HFF-Myc (cell line): Measurements from ENCODE around the gene NKAIN1.

Experiments used
- DNase-seq: peaks from one replicate; pipeline ENCODE4 v3.0.0-alpha.2; 2011; ENCODE audit warnings: low read depth; ENCODE audit errors: extremely low read depth
- H3K4me3 ChIP-seq: replicated peaks from 2 replicates; pipeline ENCODE4 v1.5.1; 2011; ENCODE audit warnings: low read depth, mild to moderate bottlenecking, control low read depth, low read length
- TF ChIP-seq, protein P1 (sequence below): IDR thresholded peaks from 2 replicates; pipeline ENCODE4 v1.5.1; 2012; ENCODE audit warnings: mild to moderate bottlenecking, low read depth, low read length, control low read depth; ENCODE audit errors: missing control alignments

NKAIN1 gene

DNA sequence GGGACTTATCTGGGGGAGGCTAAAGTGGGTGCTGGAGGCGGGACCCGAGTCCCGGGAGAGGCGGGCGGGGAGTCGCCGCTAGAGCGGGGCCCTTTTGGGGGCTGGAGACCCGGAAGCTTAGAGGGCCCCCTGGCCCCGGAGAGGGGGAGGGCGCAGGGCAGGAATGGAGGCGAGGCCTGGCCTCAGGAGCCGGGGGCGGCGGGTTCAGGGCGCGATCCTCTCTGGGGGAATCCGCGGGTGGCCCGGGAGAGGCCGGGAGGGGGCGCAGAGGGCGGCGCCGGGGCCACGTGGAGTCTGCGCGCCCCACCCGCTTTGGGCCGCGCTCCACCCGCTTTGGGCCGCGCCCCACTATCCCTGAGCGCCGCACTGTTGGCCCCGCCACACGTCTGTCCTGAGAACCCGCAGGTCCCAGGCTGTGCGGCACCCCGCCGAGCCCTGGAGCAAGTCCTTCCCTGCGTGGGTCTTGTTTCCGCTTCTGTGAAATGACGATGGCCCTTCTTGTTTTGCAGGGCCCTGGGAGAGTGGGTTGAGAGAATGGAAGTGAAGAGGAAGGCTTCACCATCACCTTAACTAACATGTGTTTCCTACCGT lies 84.4 kb downstream of the NKAIN1 start:
- DNase-seq, result no peak
- H3K4me3 ChIP-seq, result peak overlapping the region; percentile 46
- TF ChIP-seq, protein P1, sequence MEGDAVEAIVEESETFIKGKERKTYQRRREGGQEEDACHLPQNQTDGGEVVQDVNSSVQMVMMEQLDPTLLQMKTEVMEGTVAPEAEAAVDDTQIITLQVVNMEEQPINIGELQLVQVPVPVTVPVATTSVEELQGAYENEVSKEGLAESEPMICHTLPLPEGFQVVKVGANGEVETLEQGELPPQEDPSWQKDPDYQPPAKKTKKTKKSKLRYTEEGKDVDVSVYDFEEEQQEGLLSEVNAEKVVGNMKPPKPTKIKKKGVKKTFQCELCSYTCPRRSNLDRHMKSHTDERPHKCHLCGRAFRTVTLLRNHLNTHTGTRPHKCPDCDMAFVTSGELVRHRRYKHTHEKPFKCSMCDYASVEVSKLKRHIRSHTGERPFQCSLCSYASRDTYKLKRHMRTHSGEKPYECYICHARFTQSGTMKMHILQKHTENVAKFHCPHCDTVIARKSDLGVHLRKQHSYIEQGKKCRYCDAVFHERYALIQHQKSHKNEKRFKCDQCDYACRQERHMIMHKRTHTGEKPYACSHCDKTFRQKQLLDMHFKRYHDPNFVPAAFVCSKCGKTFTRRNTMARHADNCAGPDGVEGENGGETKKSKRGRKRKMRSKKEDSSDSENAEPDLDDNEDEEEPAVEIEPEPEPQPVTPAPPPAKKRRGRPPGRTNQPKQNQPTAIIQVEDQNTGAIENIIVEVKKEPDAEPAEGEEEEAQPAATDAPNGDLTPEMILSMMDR, result peak; percentile 21

DNA sequence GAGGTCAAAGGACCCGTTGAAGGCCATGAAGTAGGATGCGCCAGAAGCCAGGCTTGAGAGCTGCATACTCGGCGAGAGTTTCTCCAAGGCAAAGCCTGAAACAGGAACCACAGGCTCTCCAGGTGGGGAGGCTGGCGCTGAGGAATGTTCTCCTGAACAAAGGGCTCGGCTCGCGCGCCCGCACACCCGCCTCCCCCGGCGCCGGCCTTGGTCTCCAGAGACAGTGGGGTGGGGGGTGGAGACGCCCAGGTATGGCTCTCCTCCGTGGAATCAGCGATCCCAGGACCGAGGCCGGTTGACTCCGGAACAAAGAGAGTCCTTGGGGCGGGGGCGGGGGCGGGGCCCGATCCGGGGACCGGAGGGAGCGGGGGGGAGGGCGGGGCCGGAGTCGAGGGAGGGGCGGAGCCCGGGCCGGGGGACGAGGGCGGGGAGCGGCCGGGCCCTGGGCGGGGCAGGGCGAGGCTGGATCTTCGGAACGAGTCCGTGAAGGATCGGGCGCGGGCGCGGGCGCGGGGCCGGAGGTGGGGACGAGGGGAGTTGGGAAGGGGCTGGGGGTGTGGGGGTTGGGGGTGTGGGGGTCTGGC lies 85.0 kb downstream of the NKAIN1 start:
- TF ChIP-seq, protein P1, result no peak
- no peak for DNase-seq
- peak overlapping the region; percentile 46 for H3K4me3 ChIP-seq

DNA sequence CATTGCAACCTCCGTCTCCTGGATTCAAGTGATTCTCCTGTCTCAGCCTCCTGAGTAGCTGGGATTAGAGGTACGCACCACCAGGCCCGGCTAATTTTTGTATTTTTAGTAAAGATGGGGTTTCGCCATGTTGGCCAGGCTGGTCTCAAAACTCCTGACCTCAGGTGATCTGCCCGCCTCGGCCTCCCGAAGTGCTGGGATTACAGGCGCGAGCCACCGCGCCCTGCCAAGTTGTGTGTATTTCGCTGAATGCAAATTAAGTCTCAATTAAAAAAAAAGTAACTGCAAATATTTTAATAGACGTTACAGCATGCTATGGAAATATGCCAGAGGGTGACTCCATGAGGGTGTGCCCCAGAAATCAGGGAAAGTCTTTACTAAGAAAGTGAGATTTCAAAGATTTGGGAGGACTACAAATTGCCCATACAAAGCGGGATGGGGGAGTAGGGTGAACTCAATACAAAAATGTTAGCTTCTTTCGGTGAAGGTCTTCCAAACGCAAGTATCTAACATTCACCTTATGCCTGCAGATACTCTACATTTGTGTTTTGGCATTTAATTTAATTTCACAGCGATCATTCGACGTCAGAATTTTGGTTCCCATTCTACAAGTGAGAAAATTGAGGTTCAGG lies 85.6 kb downstream of the NKAIN1 start:
- TF ChIP-seq, protein P1, result no peak
- no peak for DNase-seq
- H3K4me3 ChIP-seq, result peak overlapping the region; percentile 45

DNA sequence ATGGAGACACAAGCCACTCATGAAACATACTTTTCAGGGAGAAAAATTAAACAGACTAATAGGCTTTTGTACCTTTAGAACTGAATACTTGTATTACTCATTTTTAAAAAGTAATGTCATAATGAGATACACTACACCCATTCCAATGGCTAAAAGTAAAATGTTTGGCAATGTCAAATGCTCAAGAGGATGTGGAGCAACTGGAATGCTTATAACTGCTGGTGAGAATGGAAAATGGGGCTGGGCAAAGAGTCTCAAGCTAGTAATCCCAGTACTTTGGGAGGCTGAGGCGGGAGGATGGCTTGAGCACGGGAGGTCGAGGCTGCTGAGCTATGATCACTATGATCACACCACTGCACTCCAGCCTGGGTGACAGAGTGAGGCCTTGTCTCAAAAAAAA lies 86.3 kb downstream of the NKAIN1 start:
- no peak for DNase-seq
- H3K4me3 ChIP-seq, result no peak overlapping the region
- TF ChIP-seq, protein P1, result no peak

DNA sequence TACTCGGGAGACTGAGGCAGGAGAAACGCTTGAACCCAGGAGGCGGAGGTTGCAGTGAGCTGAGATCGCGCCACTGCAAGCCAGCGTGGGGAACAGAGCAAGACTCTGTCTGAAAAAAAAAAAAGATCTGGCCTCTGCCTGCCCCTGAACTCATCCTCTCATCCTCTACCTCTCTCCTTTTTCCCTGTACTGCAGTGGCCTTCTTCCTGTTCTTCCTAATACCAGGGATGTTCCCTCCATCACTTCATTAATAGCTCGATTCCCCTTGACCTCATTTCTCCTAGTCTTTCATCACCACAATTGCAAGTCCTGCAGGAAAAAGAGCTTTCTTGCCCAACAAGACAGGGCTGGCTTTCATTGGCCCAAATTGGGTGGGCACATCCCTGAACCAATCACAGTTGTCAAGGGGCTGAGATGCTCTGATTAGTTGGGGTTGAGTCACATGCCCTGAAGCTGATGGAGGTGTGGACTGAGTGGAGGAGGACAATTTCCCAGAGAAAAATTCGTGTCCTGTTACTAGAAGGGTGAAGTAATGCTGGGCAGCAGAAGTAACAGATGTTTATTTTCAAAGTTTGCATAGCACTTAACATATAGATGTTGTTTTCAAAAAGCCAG lies 87.4 kb downstream of the NKAIN1 start:
- peak; percentile 83 for DNase-seq
- TF ChIP-seq, protein P1, result no peak
- H3K4me3 ChIP-seq, result no peak overlapping the region

DNA sequence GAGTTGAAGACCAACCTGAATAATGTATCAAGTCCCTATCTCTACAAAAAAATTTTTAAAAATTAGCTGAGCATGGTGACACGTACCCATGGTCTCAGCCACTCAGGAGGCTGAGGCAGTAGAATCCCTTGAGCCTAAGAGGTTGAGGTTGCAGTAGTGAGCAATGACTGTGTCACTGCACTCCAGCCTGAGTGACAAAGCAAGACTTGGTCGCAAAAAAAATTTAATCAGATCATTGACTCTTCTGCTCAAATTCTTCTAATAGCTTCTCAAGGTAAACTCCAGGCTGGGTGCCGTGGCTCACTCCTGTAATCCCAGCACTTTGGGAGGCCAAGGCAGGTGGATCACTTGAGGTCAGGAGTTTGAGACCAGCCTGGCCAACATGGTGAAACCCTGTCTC lies 88.3 kb downstream of the NKAIN1 start:
- TF ChIP-seq, protein P1, result no peak
- H3K4me3 ChIP-seq, result no peak overlapping the region
- DNase-seq, result no peak
